Measurements from ENCODE around the gene ITM2B.

ITM2B gene

DNA sequence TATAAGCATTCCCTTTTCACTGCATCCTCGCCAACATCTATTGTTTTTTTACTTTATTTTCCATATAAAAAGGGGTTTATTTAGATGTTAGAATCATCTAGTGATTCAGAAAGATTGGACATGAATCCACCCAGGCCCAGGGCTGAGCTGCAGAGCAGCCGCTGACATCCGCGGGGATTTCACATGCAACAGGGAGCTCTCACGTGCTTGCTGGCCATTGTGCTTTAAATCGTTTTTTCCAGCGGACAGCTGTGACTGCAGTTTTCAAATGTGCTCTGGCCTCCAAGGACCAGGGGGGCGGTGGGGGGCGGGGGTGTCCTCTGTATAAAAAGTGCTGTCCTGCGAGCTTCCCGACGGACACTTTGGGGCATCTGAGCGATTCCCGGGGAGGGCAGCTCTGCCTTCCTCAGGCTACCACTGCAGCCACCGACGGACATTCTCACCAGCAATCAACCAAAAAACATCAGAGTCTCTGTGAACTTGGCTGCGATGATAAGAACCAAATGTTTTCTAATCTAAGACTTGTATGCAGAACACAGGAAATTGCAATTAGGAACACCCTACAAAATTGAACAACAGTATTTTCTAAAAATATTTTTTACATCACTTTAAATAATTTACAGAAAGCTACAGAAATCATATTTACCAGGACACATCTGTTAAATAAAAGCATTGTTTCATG is 83.1 kb downstream of the ITM2B start:
- DNase-seq (ENCODE audit: low read depth) = no peak

DNA sequence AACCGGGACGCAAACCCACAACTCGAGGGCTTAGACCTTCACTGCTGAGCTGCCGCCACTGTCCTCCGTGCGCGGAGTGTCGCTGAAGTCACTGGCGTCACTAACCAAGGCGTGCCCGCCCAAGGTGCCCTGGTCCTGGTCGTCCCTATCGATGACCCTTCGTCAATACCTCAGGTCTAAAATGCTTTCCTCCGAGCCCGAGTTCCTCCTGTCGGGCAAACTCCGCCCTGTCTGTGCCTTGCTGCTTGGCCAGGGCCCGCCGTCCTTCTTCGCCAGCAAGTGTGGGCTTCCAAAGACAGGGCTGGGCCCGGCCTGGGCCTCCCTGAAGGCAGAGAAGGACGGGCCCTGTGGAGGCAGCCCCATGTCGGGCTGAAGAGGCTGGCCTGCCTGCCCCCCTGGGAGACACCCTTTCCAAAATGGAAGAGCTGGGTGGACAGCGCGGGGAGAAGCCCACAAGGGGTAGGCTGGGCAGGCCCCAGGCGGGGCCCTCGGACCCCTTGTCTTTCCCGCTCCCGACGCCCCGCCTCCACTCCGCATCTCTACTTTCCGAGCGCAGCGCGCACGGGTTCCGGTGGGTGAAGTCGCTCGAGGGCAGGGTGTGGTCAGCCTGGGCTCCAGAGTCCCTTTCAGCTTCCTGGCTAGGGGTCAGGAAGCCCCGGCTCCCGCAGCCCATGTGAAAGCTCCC is 84.0 kb downstream of the ITM2B start:
- no peak for DNase-seq (ENCODE audit: low read depth)

DNA sequence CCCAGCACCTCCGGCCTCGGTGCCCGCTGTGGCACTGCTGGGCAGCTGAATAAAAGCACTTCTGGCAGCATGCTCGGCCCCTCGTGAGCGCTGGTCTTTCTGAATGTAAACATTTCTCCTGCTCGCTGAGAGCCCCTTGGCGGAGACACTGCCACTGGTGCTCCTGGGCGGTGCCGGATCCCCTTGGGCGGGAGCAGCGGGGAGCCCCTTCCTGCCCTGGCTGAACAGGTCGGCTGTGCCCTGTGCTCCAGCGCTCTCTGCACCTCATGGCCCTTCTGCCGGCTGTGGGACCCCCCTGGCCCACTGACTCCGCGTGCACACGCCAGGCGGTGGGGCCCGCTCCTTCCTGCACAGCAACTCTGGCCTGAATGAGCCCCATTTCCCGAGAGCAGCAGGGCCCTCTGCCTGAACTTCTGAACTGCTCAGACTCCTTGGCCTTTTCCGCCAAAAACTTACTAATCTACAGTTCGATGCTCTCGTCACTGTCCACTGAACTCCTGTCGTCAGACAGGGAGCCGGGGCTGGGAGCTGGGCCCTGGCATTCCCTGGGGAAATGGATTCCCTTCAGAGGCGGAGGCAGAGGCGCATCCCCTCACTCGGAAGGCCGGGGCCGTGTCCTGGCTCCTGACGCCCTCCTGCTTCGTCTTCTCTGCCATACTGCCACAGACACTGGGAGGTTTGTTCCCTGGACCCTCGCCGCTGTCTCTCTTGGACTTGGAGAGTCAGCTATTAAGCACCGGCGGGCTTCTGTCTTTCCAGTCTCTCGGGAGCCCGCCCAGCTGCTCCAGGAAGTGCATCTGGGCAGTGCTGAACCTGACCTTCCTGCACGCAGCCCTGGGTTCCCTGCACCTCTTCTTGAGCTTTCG is 84.7 kb downstream of the ITM2B start:
- DNase-seq (ENCODE audit: low read depth) = no peak

DNA sequence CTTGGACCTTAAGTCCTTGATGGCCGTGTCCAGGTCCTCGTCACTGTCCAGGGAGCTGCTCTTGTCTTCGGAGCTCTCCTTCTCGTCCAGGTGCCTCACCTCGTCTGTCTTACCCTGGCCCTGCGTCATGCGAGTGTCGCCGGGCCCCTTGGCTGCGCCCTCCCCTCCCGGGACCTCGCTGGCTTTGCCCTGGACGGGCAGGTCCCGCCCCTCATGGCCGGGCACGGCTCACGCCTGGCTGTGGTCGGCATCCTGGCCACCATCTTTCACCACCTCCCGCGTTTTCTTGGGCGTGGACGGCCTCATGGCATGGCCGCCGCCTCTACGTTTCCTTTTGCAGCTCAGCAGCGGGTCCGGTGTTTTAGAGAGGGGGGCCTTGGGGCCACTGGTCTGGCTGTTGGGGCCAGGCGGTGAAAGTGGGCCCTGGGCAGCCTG is 85.4 kb downstream of the ITM2B start:
- DNase-seq (ENCODE audit: low read depth) = no peak

DNA sequence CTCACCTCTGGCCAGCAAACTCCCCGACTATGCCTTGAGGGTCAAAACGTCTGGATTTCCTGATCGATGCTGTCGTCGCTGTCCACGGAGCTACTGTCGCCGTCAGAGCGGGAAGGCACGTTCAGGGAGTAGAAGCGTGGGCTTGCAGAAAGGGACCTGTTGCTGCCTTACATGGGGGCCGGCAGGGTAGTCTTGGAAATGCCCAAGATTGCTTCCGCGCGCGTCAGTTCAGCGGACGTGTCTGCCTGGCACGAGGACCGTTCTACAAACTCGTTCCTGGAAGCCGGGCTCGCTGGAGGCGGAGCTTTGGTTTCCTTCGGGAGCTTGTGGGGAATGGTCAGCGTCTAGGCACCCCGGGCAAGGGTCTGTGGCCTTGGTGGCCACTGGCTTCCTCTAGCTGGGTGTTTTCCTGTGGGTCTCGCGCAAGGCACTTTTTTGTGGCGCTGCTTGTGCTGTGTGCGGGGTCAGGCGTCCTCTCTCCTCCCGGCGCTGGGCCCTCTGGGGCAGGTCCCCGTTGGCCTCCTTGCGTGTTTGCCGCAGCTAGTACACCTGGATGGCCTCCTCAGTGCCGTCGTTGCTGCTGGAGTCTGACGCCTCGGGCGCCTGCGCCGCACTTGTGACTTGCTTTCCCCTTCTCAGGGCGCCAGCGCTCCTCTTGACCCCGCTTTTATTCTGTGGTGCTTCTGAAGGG is 86.0 kb downstream of the ITM2B start:
- no peak for DNase-seq (ENCODE audit: low read depth)

All from stimulated activated CD8-positive, alpha-beta memory T cell treated with anti-CD3 and anti-CD28 coated beads, Interleukin-4, amount 100 ng/mL, for 24 hours (primary cell).